Measurements from ENCODE around the gene CBLB. TPM values are rescaled to one million over a fixed set of nuclear protein-coding genes. Genes with fewer than 3 reads are reported as not detected.

Gene CBLB
- total and polyA plus RNA-seq, 4 donors, result 3.1 to 22.8 (median 9.8) TPM

DNA sequence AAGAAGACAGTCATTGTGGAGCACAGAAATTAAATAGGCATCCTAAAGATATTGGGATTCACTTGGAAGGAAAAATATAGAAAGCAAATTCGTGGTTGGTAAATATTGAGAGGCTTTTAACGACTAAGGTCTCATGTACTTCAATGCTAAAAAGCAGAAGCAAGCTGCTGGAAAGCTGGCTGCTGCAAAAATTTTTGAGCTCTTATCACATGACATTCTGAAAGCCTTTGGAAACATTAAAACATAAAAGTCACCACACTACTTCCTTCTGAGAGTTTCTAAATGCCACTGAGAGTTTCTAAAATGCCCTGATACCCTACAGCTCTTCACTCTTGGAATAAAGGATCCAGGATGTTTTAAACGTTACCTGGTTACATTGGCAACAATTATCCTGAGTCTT, 39.0 kb upstream of the CBLB start:
- no peaks in the 10 kb centered on the region for H3K9me3 ChIP-seq (ENCODE audit: control insufficient read depth in 4 of 4, low read length in 3 of 4)
- H3K27ac ChIP-seq (ENCODE audit: low read depth in 1 of 2, low read length in 2 of 2), result no peak overlapping the region
- no peaks in the 10 kb centered on the region for H3K4me1 ChIP-seq (ENCODE audit: control insufficient read depth in 4 of 4, insufficient read depth in 4 of 4, low read length in 3 of 4)
- WGBS, result 55% methylated on average over 3 of the region's 3 CpGs
- DNase-seq (ENCODE audit: low spot score), result no peak
- H3K36me3 ChIP-seq (ENCODE audit: control insufficient read depth in 4 of 4, insufficient read depth in 3 of 4, low read depth in 1 of 4, low read length in 3 of 4), result no peaks in the 10 kb centered on the region
- no peaks in the 10 kb centered on the region for H3K27me3 ChIP-seq (ENCODE audit: control insufficient read depth in 4 of 4, insufficient read depth in 4 of 4, low read length in 3 of 4)
- no peak overlapping the region for H3K4me3 ChIP-seq (ENCODE audit: low read depth in 1 of 3, low read length in 3 of 3)
- TF ChIP-seq HNF4A (conservative IDR thresholded peaks at IDR 0.05) (no peak), SP1 (IDR thresholded peaks at IDR 0.05) (no peak), RAD21 (IDR thresholded peaks at IDR 0.05) (no peak), EGR1 (IDR thresholded peaks at IDR 0.05; ENCODE audit: low read depth in 2 of 2) (no peak), TAF1 (conservative IDR thresholded peaks at IDR 0.05) (no peak), YY1 (IDR thresholded peaks at IDR 0.05) (no peak), REST (IDR thresholded peaks at IDR 0.05) (no peak), HNF4G (IDR thresholded peaks at IDR 0.05) (no peak), GABPA (IDR thresholded peaks at IDR 0.05 in 1 of 2, conservative IDR thresholded peaks at IDR 0.05 in 1 of 2) (no peak), JUND (IDR thresholded peaks at IDR 0.05) (no peak), NR2F2 (IDR thresholded peaks at IDR 0.05) (no peak), FOXA1 (IDR thresholded peaks at IDR 0.05) (no peak), MAX (IDR thresholded peaks at IDR 0.05) (no peak), CTCF (IDR thresholded peaks at IDR 0.05; ENCODE audit: low read depth, low read length, missing input control) (no peak), RXRA (IDR thresholded peaks at IDR 0.05) (no peak), FOXA2 (IDR thresholded peaks at IDR 0.05) (no peak), ATF3 (IDR thresholded peaks at IDR 0.05) (no peak)
- TF ChIP-seq, protein P1, sequence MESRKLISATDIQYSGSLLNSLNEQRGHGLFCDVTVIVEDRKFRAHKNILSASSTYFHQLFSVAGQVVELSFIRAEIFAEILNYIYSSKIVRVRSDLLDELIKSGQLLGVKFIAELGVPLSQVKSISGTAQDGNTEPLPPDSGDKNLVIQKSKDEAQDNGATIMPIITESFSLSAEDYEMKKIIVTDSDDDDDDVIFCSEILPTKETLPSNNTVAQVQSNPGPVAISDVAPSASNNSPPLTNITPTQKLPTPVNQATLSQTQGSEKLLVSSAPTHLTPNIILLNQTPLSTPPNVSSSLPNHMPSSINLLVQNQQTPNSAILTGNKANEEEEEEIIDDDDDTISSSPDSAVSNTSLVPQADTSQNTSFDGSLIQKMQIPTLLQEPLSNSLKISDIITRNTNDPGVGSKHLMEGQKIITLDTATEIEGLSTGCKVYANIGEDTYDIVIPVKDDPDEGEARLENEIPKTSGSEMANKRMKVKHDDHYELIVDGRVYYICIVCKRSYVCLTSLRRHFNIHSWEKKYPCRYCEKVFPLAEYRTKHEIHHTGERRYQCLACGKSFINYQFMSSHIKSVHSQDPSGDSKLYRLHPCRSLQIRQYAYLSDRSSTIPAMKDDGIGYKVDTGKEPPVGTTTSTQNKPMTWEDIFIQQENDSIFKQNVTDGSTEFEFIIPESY (IDR thresholded peaks at IDR 0.05), result no peak
- H3K9ac ChIP-seq (ENCODE audit: low read depth in 1 of 2, low read length in 2 of 2), result no peak overlapping the region
